ENCODE results near the gene ABCG8. TPM values are rescaled to one million over a fixed set of nuclear protein-coding genes. Genes with fewer than 3 reads are reported as not detected.

ABCG8 gene
- total and polyA plus RNA-seq, 9 of the 15 experiments (the other 6 are each of a cell fraction or from before 2014, with no cell fraction given): not detected

- no peak for TF ChIP-seq SRSF3 (IDR thresholded peaks at IDR 0.05; ENCODE audit: insufficient read depth, low read length)
- no peak for TF ChIP-seq THRB (CRISPR knock-in tag; conservative IDR thresholded peaks at IDR 0.05)
- no peak for TF ChIP-seq STAG1 (CRISPR knock-in tag; IDR thresholded peaks at IDR 0.05; ENCODE audit: borderline replicate concordance)
- no peak for TF ChIP-seq GTF2B (IDR thresholded peaks at IDR 0.05; ENCODE audit: extremely low read depth, insufficient read length)
- peak; percentile 93 for TF ChIP-seq FOSL1 (tag; conservative IDR thresholded peaks at IDR 0.05)
- peak; percentile 68 for TF ChIP-seq USF2 (CRISPR knock-in tag; IDR thresholded peaks at IDR 0.05)
- TF ChIP-seq ZNF778 (CRISPR knock-in tag; IDR thresholded peaks at IDR 0.05): no peak
- peak; percentile 83 for TF ChIP-seq TFE3 (CRISPR knock-in tag; IDR thresholded peaks at IDR 0.05)
- TF ChIP-seq SIN3B (IDR thresholded peaks at IDR 0.05; ENCODE audit: low read depth): no peak
- no peak for TF ChIP-seq HDGF (IDR thresholded peaks at IDR 0.05)
- no peak for TF ChIP-seq ZNF354B (CRISPR knock-in tag; IDR thresholded peaks at IDR 0.05)
- TF ChIP-seq ZBTB26 (CRISPR knock-in tag; IDR thresholded peaks at IDR 0.05): no peak
- TF ChIP-seq ZNF449 (CRISPR knock-in tag; IDR thresholded peaks at IDR 0.05): no peak
- TF ChIP-seq THAP12 (CRISPR knock-in tag; IDR thresholded peaks at IDR 0.05): no peak
- TF ChIP-seq TOE1 (IDR thresholded peaks at IDR 0.05; ENCODE audit: borderline replicate concordance): peak; percentile 69; the same call in 1 of the 2 replicates
- no peak for TF ChIP-seq TOE1 (CRISPR knock-in tag; IDR thresholded peaks at IDR 0.05; ENCODE audit: borderline replicate concordance, low read depth)
- peak; percentile 80 for TF ChIP-seq JUND (IDR thresholded peaks at IDR 0.05; ENCODE audit: borderline replicate concordance, low read depth, low read length)
- TF ChIP-seq JUND (tag; IDR thresholded peaks at IDR 0.05; ENCODE audit: borderline replicate concordance, low read depth, low read length): peak; percentile 79; the same call in 2 of the 3 replicates
Observed at GRCh38 chr2:43818761-43819160, 20.0 kb upstream of the ABCG8 start (continued).

All from K562 (cell line).